Astrocyte (in vitro differentiated cells and primary cell): ENCODE results near the gene ZBTB37. TPM values are rescaled to one million over a fixed set of nuclear protein-coding genes. Genes with fewer than 3 reads are reported as not detected.

Experiments used
- DNase-seq: peaks from one replicate; pipeline ENCODE4 v3.0.0-alpha.2; 2010; ENCODE audit warnings: low read depth
- FAIRE-seq: peaks from 2 replicates; lab custom pipeline; 2011; peaks lifted over from hg19 to GRCh38; lab: Jason Lieb, UNC
- H2AFZ ChIP-seq: 2 replicates; pipeline ENCODE4 v1.6.0; 2012; ENCODE audit warnings: low read depth, low read length, inconsistent platforms
- H3K27ac ChIP-seq: 2 replicates; pipeline ENCODE4 v1.5.1; 2011; ENCODE audit warnings: low read depth, low read length, inconsistent platforms
- H3K27me3 ChIP-seq: 2 replicates; pipeline ENCODE4 v1.6.0; 2011; ENCODE audit warnings: low read length, inconsistent platforms; ENCODE audit not compliant: insufficient read depth
- H3K36me3 ChIP-seq: 2 replicates; pipeline ENCODE4 v1.5.1; 2011; ENCODE audit warnings: low read length, inconsistent platforms; ENCODE audit not compliant: insufficient read depth
- H3K4me1 ChIP-seq: 2 replicates; pipeline ENCODE4 v1.5.1; 2011; ENCODE audit warnings: low read length, inconsistent platforms; ENCODE audit not compliant: insufficient read depth
- H3K4me2 ChIP-seq: 2 replicates; pipeline ENCODE4 v1.6.0; 2012; ENCODE audit warnings: low read length, inconsistent platforms
- H3K4me3 ChIP-seq: 2 replicates; pipeline ENCODE4 v1.5.1; 2011; ENCODE audit warnings: low read depth, mild to moderate bottlenecking, low read length, inconsistent platforms; ENCODE audit not compliant: insufficient read depth
- H3K79me2 ChIP-seq: 2 replicates; pipeline ENCODE4 v1.6.0; 2012; ENCODE audit warnings: mild to moderate bottlenecking, low read length, inconsistent platforms; ENCODE audit not compliant: insufficient read depth
- H3K9ac ChIP-seq: 2 replicates; pipeline ENCODE4 v1.6.0; 2012; ENCODE audit warnings: mild to moderate bottlenecking, low read length, inconsistent platforms
- H3K9me3 ChIP-seq: 2 replicates; pipeline ENCODE4 v1.5.1; 2012; ENCODE audit warnings: low read depth, mild to moderate bottlenecking, low read length, inconsistent platforms; ENCODE audit not compliant: insufficient read depth
- H4K20me1 ChIP-seq: 2 replicates; pipeline ENCODE4 v1.6.0; 2012; ENCODE audit warnings: low read length, inconsistent platforms; ENCODE audit not compliant: insufficient read depth
- H3K27ac Mint-ChIP-seq: one replicate; pipeline ENCODE4 v1.8.0; 2021; ENCODE audit warnings: mild to moderate bottlenecking, mixed read lengths; ENCODE audit not compliant: unreplicated experiment
- H3K27me3 Mint-ChIP-seq: one replicate; pipeline ENCODE4 v1.8.0; 2021; ENCODE audit warnings: low read depth, mixed read lengths; ENCODE audit not compliant: unreplicated experiment
- H3K36me3 Mint-ChIP-seq: one replicate; pipeline ENCODE4 v1.8.0; 2021; ENCODE audit warnings: low read depth, mixed read lengths; ENCODE audit not compliant: unreplicated experiment
- H3K4me1 Mint-ChIP-seq: one replicate; pipeline ENCODE4 v1.8.0; 2021; ENCODE audit warnings: low read depth, mixed read lengths; ENCODE audit not compliant: unreplicated experiment
- H3K4me3 Mint-ChIP-seq: one replicate; pipeline ENCODE4 v1.8.0; 2021; ENCODE audit warnings: mild to moderate bottlenecking, moderate library complexity, mixed read lengths; ENCODE audit not compliant: unreplicated experiment
- H3K9me3 Mint-ChIP-seq: one replicate; pipeline ENCODE4 v1.8.0; 2021; ENCODE audit warnings: mild to moderate bottlenecking, mixed read lengths; ENCODE audit not compliant: unreplicated experiment
- CTCF ChIP-seq: IDR thresholded peaks from 2 replicates; pipeline ENCODE4 v1.5.1; 2011; ENCODE audit warnings: low read depth, mild to moderate bottlenecking, inconsistent platforms, low read length, moderate library complexity; ENCODE audit not compliant: insufficient read depth
- EZH2 ChIP-seq: IDR thresholded peaks from 2 replicates; pipeline ENCODE4 v1.6.1; 2012; ENCODE audit warnings: mild to moderate bottlenecking, low read length, inconsistent platforms; ENCODE audit not compliant: insufficient read depth
- total RNA-seq: library from RNA; stranded (reverse); gene quantifications from 2 replicates; pipeline ENCODE4 v1.2.1, GENCODE V29; 2021

ZBTB37 gene
- total RNA-seq, 1 donor from 2014 or later = 10.7 TPM

GRCh38 chr1:173863224-173864161, 4.7 kb upstream of the ZBTB37 start:
- FAIRE-seq = no peak

GRCh38 chr1:173864179-173864867, 3.9 kb upstream of the ZBTB37 start:
- Mint-ChIP-seq H3K27me3 (no peaks in the 10 kb centered on the region), H3K9me3 (no peaks in the 10 kb centered on the region), H3K36me3 (peaks cover 45% of the 10 kb centered on the region), H3K27ac (peak overlapping the region; percentile 74), H3K4me3 (peak overlapping the region; percentile 99), H3K4me1 (peaks cover 22% of the 10 kb centered on the region)
- Histone ChIP-seq H4K20me1 (peaks cover 63% of the 10 kb centered on the region), H3K4me1 (peaks cover 6% of the 10 kb centered on the region), H3K4me2 (peak overlapping the region; percentile 87), H3K9ac (peak overlapping the region; percentile 95), H3K27me3 (no peaks in the 10 kb centered on the region), H3K79me2 (peaks cover 43% of the 10 kb centered on the region), H3K27ac (peak overlapping the region; percentile 36), H3K9me3 (no peaks in the 10 kb centered on the region), H3K36me3 (peaks cover 45% of the 10 kb centered on the region), H3K4me3 (peak overlapping the region; percentile 98), H2AFZ (no peak overlapping the region)
- FAIRE-seq (no peak), DNase-seq (peak; percentile 35)
- no peak for TF ChIP-seq EZH2
- TF ChIP-seq CTCF = no peak

More at GRCh38 chr1:173863224-173864161, 4.7 kb upstream of the ZBTB37 start:
- no peak overlapping the region for H2AFZ ChIP-seq
- peak overlapping the region; percentile 95 for H3K9ac ChIP-seq
- peak overlapping the region; percentile 99 for H3K4me3 Mint-ChIP-seq
- H3K4me3 ChIP-seq = peak overlapping the region; percentile 98
- peaks cover 63% of the 10 kb centered on the region for H4K20me1 ChIP-seq
- no peaks in the 10 kb centered on the region for H3K9me3 ChIP-seq
- H3K27me3 ChIP-seq = no peaks in the 10 kb centered on the region
- no peaks in the 10 kb centered on the region for H3K9me3 Mint-ChIP-seq
- H3K4me2 ChIP-seq = peak overlapping the region; percentile 87
- peaks cover 45% of the 10 kb centered on the region for H3K36me3 Mint-ChIP-seq
- peaks cover 6% of the 10 kb centered on the region for H3K4me1 ChIP-seq
- peaks cover 22% of the 10 kb centered on the region for H3K4me1 Mint-ChIP-seq
- DNase-seq = no peak
- H3K79me2 ChIP-seq = peaks cover 43% of the 10 kb centered on the region
- H3K27ac Mint-ChIP-seq = peak overlapping the region; percentile 74
- H3K36me3 ChIP-seq = peaks cover 45% of the 10 kb centered on the region
- H3K27me3 Mint-ChIP-seq = no peaks in the 10 kb centered on the region
- TF ChIP-seq EZH2 (no peak), CTCF (no peak)
- H3K27ac ChIP-seq = peak overlapping the region; percentile 36
